GM06990 (cell line): Measurements from ENCODE around the gene PCDHGA3.
"Not testable (repeated sequence)": the region's sequence is repeated elsewhere in the genome, so short reads cannot be mapped to it uniquely, and the experiment has no call there.

Source experiments
- DNase-seq: peaks from one replicate; pipeline ENCODE4 v3.0.0-alpha.2; 2011; ENCODE audit not compliant: insufficient read length; ENCODE audit errors: extremely low read depth
- H3K27me3 ChIP-seq: replicated peaks from 2 replicates; pipeline ENCODE4 v1.6.0; 2011; ENCODE audit warnings: low read length; ENCODE audit not compliant: control insufficient read depth, insufficient read depth
- H3K36me3 ChIP-seq: 2 replicates; pipeline ENCODE4 v1.5.1; 2011; ENCODE audit warnings: low read length; ENCODE audit not compliant: control insufficient read depth, insufficient read depth
- H3K4me3 ChIP-seq: replicated peaks from 2 replicates; pipeline ENCODE4 v1.5.1; 2011; ENCODE audit warnings: low read depth, mild to moderate bottlenecking, control low read depth, low read length
- CTCF ChIP-seq: IDR thresholded peaks from 2 replicates; pipeline ENCODE4 v1.5.1; 2011; ENCODE audit warnings: low read length, control low read depth, mild to moderate bottlenecking, inconsistent platforms; ENCODE audit not compliant: insufficient read depth, poor library complexity, severe bottlenecking

Gene PCDHGA3

GRCh38 chr5:141328231-141328630, 15.4 kb upstream of the PCDHGA3 start:
- Histone ChIP-seq H3K4me3 (no peak overlapping the region), H3K36me3 (no peaks in the 10 kb centered on the region), H3K27me3 (no peaks in the 10 kb centered on the region)
- no peak for DNase-seq
- TF ChIP-seq CTCF, result no peak

- H3K27me3 ChIP-seq, result no peaks in the 10 kb centered on the region
- DNase-seq, result no peak
- H3K4me3 ChIP-seq, result peak within 1 kb of the TSS; percentile 47
- no peaks in the 10 kb centered on the region for H3K36me3 ChIP-seq
- peak; percentile 62 for TF ChIP-seq CTCF
Measured at GRCh38 chr5:141330299-141331080, 13.1 kb upstream of the PCDHGA3 start, which contains the start of gene PCDHGA1. Gene PCDHGA1, plus strand, starts transcription at chr5:141330514.

GRCh38 chr5:141332571-141332970, 11.1 kb upstream of the PCDHGA3 start:
- not testable (repeated sequence) for H3K27me3 ChIP-seq, H3K36me3 ChIP-seq

GRCh38 chr5:141338538-141339306, 4.9 kb upstream of the PCDHGA3 start, which contains the start of gene PCDHGA2:
Gene PCDHGA2, plus strand, starts transcription at chr5:141338760.
- peak; percentile 23 for TF ChIP-seq CTCF

More at GRCh38 chr5:141332571-141332970, 11.1 kb upstream of the PCDHGA3 start:
- H3K4me3 ChIP-seq, DNase-seq: not testable (repeated sequence)

GRCh38 chr5:141340781-141341354, 2.8 kb upstream of the PCDHGA3 start:
- not testable (repeated sequence) for H3K36me3 ChIP-seq, H3K4me3 ChIP-seq, H3K27me3 ChIP-seq, DNase-seq

More at GRCh38 chr5:141338538-141339306, 4.9 kb upstream of the PCDHGA3 start, which contains the start of gene PCDHGA2:
- no peaks in the 10 kb centered on the region for H3K36me3 ChIP-seq
- no peak within 1 kb of the TSS for H3K4me3 ChIP-seq
- no peaks in the 10 kb centered on the region for H3K27me3 ChIP-seq
- DNase-seq, result no peak

GRCh38 chr5:141342773-141343172, 856 bp upstream of the PCDHGA3 start:
- Histone ChIP-seq H3K4me3 (no peak overlapping the region), H3K27me3 (no peaks in the 10 kb centered on the region), H3K36me3 (no peaks in the 10 kb centered on the region)
- no peak for TF ChIP-seq CTCF
- no peak for DNase-seq
